HEK293T (cell line): ENCODE results near the gene CLEC2D.

Source experiments
- CTBP1 ChIP-seq: fragments of 450-650 bp; IDR thresholded peaks from 2 replicates; pipeline ENCODE4 v1.6.1; 2016; ENCODE audit warnings: borderline replicate concordance
- FOXA1 ChIP-seq: fragments of 450-650 bp; IDR thresholded peaks from 2 replicates; pipeline ENCODE4 v1.6.1; 2016; ENCODE audit warnings: mild to moderate bottlenecking
- HDGF ChIP-seq: fragments of 450-650 bp; IDR thresholded peaks from 2 replicates; pipeline ENCODE4 v1.6.1; 2017; ENCODE audit warnings: antibody characterized with exemption, borderline replicate concordance

GRCh38 chr12:9731393-9731792 is 61.9 kb downstream of the CLEC2D start:
- TF ChIP-seq FOXA1 (no peak), HDGF (no peak), CTBP1 (no peak)
